B cell (primary cell): ENCODE measurements around the gene ADGRA1. TPM values are rescaled to one million over a fixed set of nuclear protein-coding genes. Genes with fewer than 3 reads are reported as not detected.

Experiments used
- ATAC-seq: fragments of 200-7000 bp; cut with Tn5 transposase; one replicate; pipeline ENCODE4 v1.10.0; 2021; ENCODE audit warnings: low read depth, mild to moderate bottlenecking, moderate number of reproducible peaks, moderate library complexity
- CTCF ChIA-PET: fragments of 350-600 bp; sonication (Branson Sonifier 250); formaldehyde crosslinking; loops from one replicate; lab custom pipeline; 2021; ENCODE audit warnings: antibody characterized with exemption, inconsistent platforms; lab: Charles Lee
- POLR2A ChIA-PET: fragments of 350-600 bp; sonication (Branson Sonifier 250); formaldehyde crosslinking; loops from one replicate; lab custom pipeline; 2021; ENCODE audit warnings: antibody characterized with exemption; lab: Charles Lee
- DNase-seq: peaks from one replicate; pipeline ENCODE4 v3.0.0; 2013
- H2AFZ ChIP-seq: 2 replicates; pipeline ENCODE4 v1.6.1; 2012; ENCODE audit warnings: mild to moderate bottlenecking, low read depth, low read length; ENCODE audit not compliant: insufficient read depth, poor library complexity, severe bottlenecking
- H3K27ac ChIP-seq, 2 donors: 1 replicate in 1 of 2; 2 replicates in 1 of 2; pipeline ENCODE4 v1.5.1; 2012 to 2013; ENCODE audit warnings: low read length in 2 of 2, mild to moderate bottlenecking in 2 of 2, moderate library complexity in 1 of 2
- H3K27me3 ChIP-seq, 4 experiments: fragments of 200-600 bp in 1 of 4; sonication (generic) in 1 of 4; replicated peaks in 1 of 4; 1 replicate in 2 of 4; 2 replicates in 2 of 4; pipeline versions ENCODE4 v1.6.1 to v1.7.0; 2013 to 2016; ENCODE audit warnings: low read length in 3 of 4, mild to moderate bottlenecking in 2 of 4, mixed read lengths in 1 of 4, moderate library complexity in 1 of 4; ENCODE audit not compliant: insufficient read depth in 4 of 4, control insufficient read depth in 3 of 4; ENCODE audit errors: control extremely low read depth in 1 of 4
- H3K36me3 ChIP-seq, 2 experiments: replicated peaks in 1 of 2; 1 replicate in 1 of 2; 2 replicates in 1 of 2; pipeline versions ENCODE4 v1.6.1 to v1.7.1; 2013; ENCODE audit warnings: low read length in 1 of 2; ENCODE audit not compliant: insufficient read depth in 2 of 2, control insufficient read depth in 1 of 2; ENCODE audit errors: control extremely low read depth in 1 of 2, extremely low read depth in 1 of 2
- H3K4me1 ChIP-seq, 2 donors: fragments of 200-600 bp in 1 of 2; sonication (generic) in 1 of 2; 1 replicate in 1 of 2; 2 replicates in 1 of 2; pipeline versions ENCODE4 v1.5.1 to v1.6.1; 2013 to 2017; ENCODE audit warnings: low read length in 2 of 2; ENCODE audit not compliant: control insufficient read depth in 2 of 2, insufficient read depth in 2 of 2
- H3K4me2 ChIP-seq: replicated peaks from 2 replicates; pipeline ENCODE3; 2012; ENCODE audit warnings: mild to moderate bottlenecking, low read depth, low read length; ENCODE audit not compliant: poor library complexity, severe bottlenecking
- H3K4me3 ChIP-seq, 5 experiments: fragments of 200-600 bp in 1 of 5; sonication (generic) in 1 of 5; 1 replicate in 3 of 5; 2 replicates in 2 of 5; pipeline versions ENCODE4 v1.5.1 to v1.7.0; 2011 to 2016; ENCODE audit warnings: low read length in 4 of 5, mild to moderate bottlenecking in 4 of 5, low read depth in 2 of 5, control low read depth in 1 of 5, moderate library complexity in 1 of 5; ENCODE audit not compliant: insufficient read depth in 1 of 5; ENCODE audit errors: control extremely low read depth in 1 of 5, extremely low read depth in 1 of 5
- H3K79me2 ChIP-seq: fragments of 200-600 bp; sonication (generic); one replicate; pipeline ENCODE4 v1.6.0; 2016; ENCODE audit warnings: low read length; ENCODE audit not compliant: control insufficient read depth, insufficient read depth
- H3K9ac ChIP-seq: fragments of 200-600 bp; sonication (generic); 2 replicates; pipeline ENCODE4 v1.6.1; 2017; ENCODE audit warnings: mild to moderate bottlenecking, low read length, moderate library complexity
- H3K9me3 ChIP-seq, 3 donors: one replicate each; pipeline versions ENCODE4 v1.6.1 to v1.7.1; 2013; ENCODE audit warnings: low read length in 2 of 3; ENCODE audit not compliant: control insufficient read depth in 2 of 3, insufficient read depth in 1 of 3; ENCODE audit errors: control extremely low read depth in 1 of 3
- H4K20me1 ChIP-seq: 2 replicates; pipeline ENCODE4 v1.6.0; 2012; ENCODE audit warnings: mild to moderate bottlenecking, low read length; ENCODE audit not compliant: insufficient read depth, control insufficient read depth, poor library complexity, severe bottlenecking
- H3K27ac Mint-ChIP-seq: one replicate; pipeline ENCODE4 v1.8.0; 2021; ENCODE audit warnings: mixed read lengths
- H3K27me3 Mint-ChIP-seq: one replicate; pipeline ENCODE4 v1.8.0; 2021; ENCODE audit warnings: mixed read lengths
- H3K4me1 Mint-ChIP-seq: one replicate; pipeline ENCODE4 v1.8.0; 2021; ENCODE audit warnings: mixed read lengths
- H3K4me3 Mint-ChIP-seq: one replicate; pipeline ENCODE4 v1.8.0; 2021; ENCODE audit warnings: mixed read lengths
- H3K9me3 Mint-ChIP-seq: one replicate; pipeline ENCODE4 v1.8.0; 2022; ENCODE audit warnings: mixed read lengths; ENCODE audit not compliant: insufficient read depth
- CTCF ChIP-seq: fragments of 200-600 bp; IDR thresholded peaks from one replicate; pipeline ENCODE4 v1.8.0; 2022; ENCODE audit warnings: antibody characterized with exemption, mild to moderate bottlenecking
- EZH2 ChIP-seq: IDR thresholded peaks from 2 replicates; pipeline ENCODE4 v1.6.1; 2012; ENCODE audit warnings: borderline replicate concordance, low read depth, mild to moderate bottlenecking, moderate library complexity, low read length; ENCODE audit not compliant: insufficient read depth, poor library complexity, severe bottlenecking
- WGBS: methylation state at CpG from one replicate; pipeline ENCODE4 v1.1.5; 2013; ENCODE audit warnings: missing lambda C conversion rate; ENCODE audit not compliant: insufficient coverage; 5-methylcytosine and 5-hydroxymethylcytosine counted together
- intact Hi-C: fragments of 100-400 bp; cut with micrococcal nuclease; formaldehyde crosslinking; loops from one replicate; pipeline ENCODE4 v1.10.0; 2022
- polyA plus RNA-seq: library from polyadenylated mRNA; depleted of rRNA; stranded (reverse); fragments of >200 nt; gene quantifications from 2 replicates; pipeline ENCODE4 v1.2.3, GENCODE V29; 2012
- total RNA-seq, 2 donors: library from RNA; stranded (reverse); fragments of 120-200 nt in 1 of 2; gene quantifications; 1 replicate in 1 of 2; 2 replicates in 1 of 2; pipeline versions ENCODE4 v1.2.3 to v1.2.4, GENCODE V29; 2013 to 2022

The ADGRA1 gene
- total and polyA plus RNA-seq, 2 donors (not counting 1 experiment from before 2014, with no cell fraction given) = not detected

DNA sequence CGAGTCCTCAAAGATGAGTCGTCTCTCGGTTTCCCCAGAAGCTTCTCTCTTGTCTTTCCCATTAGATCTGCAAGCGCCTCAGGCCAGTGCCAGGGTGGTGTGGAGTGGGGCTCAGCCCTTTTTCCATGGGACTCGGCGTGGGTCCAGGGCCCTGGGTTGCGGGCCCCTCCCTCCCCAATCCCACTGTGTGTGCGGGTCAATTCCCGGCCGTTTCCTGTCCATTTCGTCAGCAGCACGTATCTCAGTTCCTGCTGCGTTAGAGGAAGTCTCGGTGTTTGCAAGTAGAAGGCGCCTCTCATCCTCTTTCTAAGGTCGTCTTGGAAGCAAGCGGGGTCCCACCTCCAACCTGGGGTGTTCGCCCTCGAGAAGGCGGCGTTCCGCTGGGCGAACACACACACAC is 25.1 kb upstream of the ADGRA1 start:
- Histone ChIP-seq H3K27me3 (no peaks in the 10 kb centered on the region), H3K4me3 (no peak overlapping the region), H4K20me1 (no peaks in the 10 kb centered on the region), H2AFZ (no peak overlapping the region), H3K79me2 (no peaks in the 10 kb centered on the region), H3K9me3 (peaks cover 0 to 29% (median 0%) of the 10 kb centered on the region in 3 donors), H3K4me2 (no peak overlapping the region), H3K27ac (no peak overlapping the region), H3K9ac (no peak overlapping the region), H3K4me1 (no peaks in the 10 kb centered on the region), H3K36me3 (no peaks in the 10 kb centered on the region)
- DNase-seq (no peak), ATAC-seq (no peak)
- no peak overlapping the region for H3K4me3 Mint-ChIP-seq
- ChIA-PET POLR2A (no interaction called here), CTCF (no interaction called here)
- WGBS = 50% methylated on average over 18 of the region's 23 CpGs
- no peaks in the 10 kb centered on the region for H3K9me3 Mint-ChIP-seq
- H3K4me1 Mint-ChIP-seq = no peaks in the 10 kb centered on the region
- H3K27ac Mint-ChIP-seq = no peak overlapping the region
- H3K27me3 Mint-ChIP-seq = peaks cover 8% of the 10 kb centered on the region
- TF ChIP-seq CTCF (no peak), EZH2 (no peak)
- intact Hi-C loops = no loop called here

GRCh38 chr10:133067149-133068105 is 20.3 kb upstream of the ADGRA1 start:
- H3K9me3 ChIP-seq = peaks cover 0 to 15% (median 0%) of the 10 kb centered on the region in 3 donors
- H3K27me3 ChIP-seq = no peaks in the 10 kb centered on the region
- no peaks in the 10 kb centered on the region for H3K4me1 ChIP-seq
- Mint-ChIP-seq H3K27ac (no peak overlapping the region), H3K9me3 (no peaks in the 10 kb centered on the region), H3K27me3 (no peaks in the 10 kb centered on the region), H3K4me3 (no peak overlapping the region), H3K4me1 (no peaks in the 10 kb centered on the region)
- H2AFZ ChIP-seq = no peak overlapping the region
- TF ChIP-seq EZH2 = no peak
- TF ChIP-seq CTCF = no peak
- no peak overlapping the region for H3K4me2 ChIP-seq
- no peak for ATAC-seq
- no peak for DNase-seq
- CTCF ChIA-PET = no interaction called here
- POLR2A ChIA-PET = no interaction called here
- H4K20me1 ChIP-seq = no peaks in the 10 kb centered on the region
- no peak overlapping the region for H3K27ac ChIP-seq
- no peaks in the 10 kb centered on the region for H3K36me3 ChIP-seq
- 95% methylated on average over 21 of the region's 26 CpGs for WGBS
- intact Hi-C loops = no loop called here
- no peak overlapping the region for H3K4me3 ChIP-seq
- no peaks in the 10 kb centered on the region for H3K79me2 ChIP-seq
- H3K9ac ChIP-seq = no peak overlapping the region
